Uterus (tissue), 4 donors: ENCODE data around the gene PCDHGB6. TPM values are rescaled to one million over a fixed set of nuclear protein-coding genes. Genes with fewer than 3 reads are reported as not detected.

Experiments
- total RNA-seq, 4 donors: library from RNA; depleted of rRNA in 3 of 4; stranded (reverse); fragments of >200 nt in 3 of 4; gene quantifications; one replicate each; pipeline versions ENCODE4 v1.1.0 to v1.2.4, GENCODE V29; 2014 to 2023
- donor health status: DM: yes; HTN: yes; CAD: no.

Gene PCDHGB6
- total RNA-seq, 4 donors from 2014 or later, result 3.1 to 21.1 (median 11.5) TPM

Other genes with a start within 250 kb of the PCDHGB6 start
- gene PCDHB7, start 235.4 kb upstream of the PCDHGB6 start, total RNA-seq, result 1 to 10 TPM in 3 of 4 donors, under 1 TPM in 1; 0.51 to 8.0 (median 5.7) TPM
- gene PCDHB8, start 230.2 kb upstream of the PCDHGB6 start, total RNA-seq, result 1 to 10 TPM in 2 of 4 donors, under 1 TPM in 2; under 0.01 to 5.4 (median 2.1) TPM
- 10 to 100 TPM in 1 of 4 donors, 1 to 10 TPM in 3; 3.8 to 10.2 (median 5.0) TPM for gene PCDHB16, start 225.6 kb upstream of the PCDHGB6 start, total RNA-seq
- gene PCDHB9, start 220.9 kb upstream of the PCDHGB6 start, total RNA-seq, result 1 to 10 TPM; 1.8 to 5.5 (median 4.8) TPM
- 1 to 10 TPM; 2.6 to 8.3 (median 4.7) TPM for gene PCDHB10, start 215.7 kb upstream of the PCDHGB6 start, total RNA-seq
- gene PCDHB11, start 208.4 kb upstream of the PCDHGB6 start, total RNA-seq, result 1 to 10 TPM; 2.4 to 9.8 (median 6.9) TPM
- 10 to 100 TPM in 1 of 4 donors, 1 to 10 TPM in 2, under 1 TPM in 1; 0.88 to 20.5 (median 9.1) TPM for gene PCDHB12, start 199.3 kb upstream of the PCDHGB6 start, total RNA-seq
- gene PCDHB13, start 194.1 kb upstream of the PCDHGB6 start, total RNA-seq, result 10 to 100 TPM in 1 of 4 donors, 1 to 10 TPM in 3; 6.2 to 26.1 (median 8.5) TPM
- gene PCDHB14, start 184.7 kb upstream of the PCDHGB6 start, total RNA-seq, result 10 to 100 TPM in 2 of 4 donors, 1 to 10 TPM in 2; 3.6 to 14.7 (median 9.3) TPM
- gene PCDHB15, start 162.6 kb upstream of the PCDHGB6 start, total RNA-seq, result 10 to 100 TPM in 3 of 4 donors, 1 to 10 TPM in 1; 5.0 to 17.8 (median 12.1) TPM
- 1 to 10 TPM in 2 of 4 donors, under 1 TPM in 1, not detected in 1; 0.28 to 2.4 (median 2.3) TPM for gene SLC25A2, start 104.0 kb upstream of the PCDHGB6 start, total RNA-seq
- 100 to 1,000 TPM in 2 of 4 donors, 10 to 100 TPM in 2; 76.1 to 121 (median 98.0) TPM for gene TAF7, start 87.2 kb upstream of the PCDHGB6 start, total RNA-seq
- 1 to 10 TPM in 2 of 4 donors, under 1 TPM in 2; under 0.01 to 3.3 (median 1.5) TPM for gene PCDHGA1, start 77.5 kb upstream of the PCDHGB6 start, total RNA-seq
- gene PCDHGA2, start 69.3 kb upstream of the PCDHGB6 start, total RNA-seq, result 10 to 100 TPM in 2 of 4 donors, 1 to 10 TPM in 2; 3.2 to 11.6 (median 9.3) TPM
- 1 to 10 TPM in 3 of 4 donors, under 1 TPM in 1; 0.51 to 8.2 (median 5.6) TPM for gene PCDHGA3, start 64.2 kb upstream of the PCDHGB6 start, total RNA-seq
- gene PCDHGB1, start 57.9 kb upstream of the PCDHGB6 start, total RNA-seq, result 1 to 10 TPM in 3 of 4 donors, not detected in 1; 4.4 to 7.4 (median 6.9) TPM
- gene PCDHGA4, start 53.0 kb upstream of the PCDHGB6 start, total RNA-seq, result 10 to 100 TPM in 1 of 4 donors, 1 to 10 TPM in 2, under 1 TPM in 1; 0.59 to 16.1 (median 8.7) TPM
- gene PCDHGB2, start 48.0 kb upstream of the PCDHGB6 start, total RNA-seq, result 10 to 100 TPM in 2 of 4 donors, 1 to 10 TPM in 1, under 1 TPM in 1; 0.59 to 17.9 (median 8.7) TPM
- gene PCDHGA5, start 43.9 kb upstream of the PCDHGB6 start, total RNA-seq, result 10 to 100 TPM in 3 of 4 donors, 1 to 10 TPM in 1; 1.8 to 11.5 (median 11.2) TPM
- 10 to 100 TPM in 2 of 4 donors, 1 to 10 TPM in 1, under 1 TPM in 1; 0.59 to 14.1 (median 8.1) TPM for gene PCDHGB3, start 37.8 kb upstream of the PCDHGB6 start, total RNA-seq
- 10 to 100 TPM in 3 of 4 donors, 1 to 10 TPM in 1; 4.4 to 16.6 (median 14.3) TPM for gene PCDHGA6, start 34.1 kb upstream of the PCDHGB6 start, total RNA-seq
- 10 to 100 TPM in 3 of 4 donors, 1 to 10 TPM in 1; 10.0 to 14.1 (median 11.8) TPM for gene PCDHGA7, start 25.3 kb upstream of the PCDHGB6 start, total RNA-seq
- gene PCDHGB4, start 20.3 kb upstream of the PCDHGB6 start, total RNA-seq, result 10 to 100 TPM in 3 of 4 donors, 1 to 10 TPM in 1; 8.2 to 17.1 (median 14.9) TPM
- 1 to 10 TPM in 3 of 4 donors, under 1 TPM in 1; 0.59 to 9.0 (median 5.1) TPM for gene PCDHGA8, start 15.4 kb upstream of the PCDHGB6 start, total RNA-seq
- 10 to 100 TPM in 3 of 4 donors, 1 to 10 TPM in 1; 10.0 to 33.6 (median 20.6) TPM for gene PCDHGB5, start 10.1 kb upstream of the PCDHGB6 start, total RNA-seq
- gene PCDHGA9, start 5.2 kb upstream of the PCDHGB6 start, total RNA-seq, result 10 to 100 TPM; 11.8 to 18.7 (median 16.7) TPM
- gene PCDHGA10, start 5.0 kb downstream of the PCDHGB6 start, total RNA-seq, result 10 to 100 TPM in 1 of 4 donors, 1 to 10 TPM in 3; 2.4 to 11.2 (median 6.6) TPM
- 10 to 100 TPM in 3 of 4 donors, 1 to 10 TPM in 1; 7.1 to 27.6 (median 18.1) TPM for gene PCDHGB7, start 9.7 kb downstream of the PCDHGB6 start, total RNA-seq
- gene PCDHGA11, start 13.0 kb downstream of the PCDHGB6 start, total RNA-seq, result 10 to 100 TPM in 3 of 4 donors, 1 to 10 TPM in 1; 9.4 to 13.2 (median 12.0) TPM
- gene PCDHGA12, start 22.5 kb downstream of the PCDHGB6 start, total RNA-seq, result 10 to 100 TPM in 3 of 4 donors, 1 to 10 TPM in 1; 2.9 to 22.0 (median 14.5) TPM
- 100 to 1,000 TPM in 3 of 4 donors, 10 to 100 TPM in 1; 25.9 to 146 (median 123) TPM for gene PCDHGC3, start 67.9 kb downstream of the PCDHGB6 start, total RNA-seq
- 1 to 10 TPM; 2.9 to 8.0 (median 6.7) TPM for gene PCDHGC4, start 77.0 kb downstream of the PCDHGB6 start, total RNA-seq
- gene PCDHGC5, start 81.1 kb downstream of the PCDHGB6 start, total RNA-seq, result 1 to 10 TPM in 3 of 4 donors, under 1 TPM in 1; under 0.01 to 7.5 (median 3.4) TPM
- 10 to 100 TPM; 27.7 to 69.4 (median 30.2) TPM for gene DIAPH1, start 211.0 kb downstream of the PCDHGB6 start, total RNA-seq
- 10 to 100 TPM; 24.8 to 68.0 (median 46.0) TPM for gene HDAC3, start 228.8 kb downstream of the PCDHGB6 start, total RNA-seq
- 1 to 10 TPM in 1 of 4 donors, under 1 TPM in 1, not detected in 2; 0.35 to 1.7 TPM for gene RELL2, start 229.0 kb downstream of the PCDHGB6 start, total RNA-seq
- gene FCHSD1, start 243.4 kb downstream of the PCDHGB6 start, total RNA-seq, result 10 to 100 TPM in 2 of 4 donors, 1 to 10 TPM in 2; 2.4 to 27.2 (median 11.3) TPM